ENCODE measurements around the gene RLBP1.

DNA sequence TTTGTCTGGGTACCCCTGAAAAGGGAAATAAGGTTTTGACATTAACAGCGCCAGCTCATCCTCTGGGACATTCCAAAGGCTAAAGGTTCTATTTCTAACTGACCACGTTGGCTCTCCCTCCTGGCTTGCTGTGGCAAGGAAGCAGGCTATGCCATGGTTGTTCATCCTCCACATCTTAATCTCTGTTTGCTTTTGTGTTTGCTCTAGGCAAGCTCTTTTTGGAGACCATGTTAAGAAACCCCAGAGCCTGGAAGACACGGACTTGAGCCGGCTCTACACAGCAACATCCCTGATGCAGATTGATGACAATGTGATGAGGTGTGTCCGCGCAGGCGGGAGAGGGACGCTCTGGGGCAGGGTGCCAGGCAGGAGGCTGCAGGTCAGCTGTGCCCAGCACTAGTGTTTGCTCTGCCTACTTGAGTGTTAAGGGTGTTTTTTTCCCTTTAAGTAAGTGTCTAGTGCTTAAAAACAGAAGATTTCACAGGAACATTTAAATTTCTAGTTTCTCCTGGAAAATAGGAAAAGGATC lies 33.3 kb downstream of the RLBP1 start:
- TF ChIP-seq CTCF (IDR thresholded peaks at IDR 0.05) (no peak), FOXP1 (CRISPR knock-in tag; IDR thresholded peaks at IDR 0.05; ENCODE audit: borderline replicate concordance) (no peak), SP1 (CRISPR knock-in tag; conservative IDR thresholded peaks at IDR 0.05) (no peak), TEAD1 (CRISPR knock-in tag; IDR thresholded peaks at IDR 0.05) (no peak), NR3C1 (CRISPR knock-in tag; conservative IDR thresholded peaks at IDR 0.05; ENCODE audit: low read depth) (no peak), ESRRA (CRISPR knock-in tag; IDR thresholded peaks at IDR 0.05; ENCODE audit: borderline replicate concordance) (no peak), ZBTB21 (CRISPR knock-in tag; IDR thresholded peaks at IDR 0.05; ENCODE audit: borderline replicate concordance) (no peak), IRF1 (CRISPR knock-in tag; IDR thresholded peaks at IDR 0.05) (no peak)
